ENCODE measurements around the gene GRHL3.
"Not testable (repeated sequence)": the region's sequence is repeated elsewhere in the genome, so short reads cannot be mapped to it uniquely, and the experiment has no call there.

The GRHL3 gene

GRCh38 chr1:24319312-24319863 lies at the start of gene GRHL3:
Gene GRHL3 (plus strand): TSS chr1:24319357. CDS start chr1:24319552, 195 bp downstream.
- in situ Hi-C loops (cut with MboI; ENCODE audit: low sequenced_read_pairs) = no loop called here

GRCh38 chr1:24274203-24275103 lies 44.7 kb upstream of the GRHL3 start:
- in situ Hi-C loops (cut with MboI; ENCODE audit: low sequenced_read_pairs) = not testable (repeated sequence)

DNA sequence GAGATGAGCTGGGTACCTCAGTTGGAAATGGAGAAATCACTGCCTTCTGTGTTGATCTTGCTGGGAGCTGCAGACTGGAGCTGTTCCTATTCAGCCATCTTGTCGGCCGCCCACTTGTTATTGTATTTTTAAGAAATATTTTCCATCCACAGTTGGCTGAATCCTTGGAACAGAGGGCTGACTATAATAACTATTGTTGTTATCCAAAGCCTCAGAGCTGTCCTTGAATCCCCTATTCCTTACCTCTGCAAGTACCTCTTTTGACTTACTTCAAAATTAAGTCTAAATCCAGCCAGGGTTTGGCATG lies 44.1 kb upstream of the GRHL3 start:
- in situ Hi-C loops (cut with MboI; ENCODE audit: low sequenced_read_pairs) = no loop called here

- in situ Hi-C loops (cut with MboI; ENCODE audit: low sequenced_read_pairs) = no loop called here
Observed at GRCh38 chr1:24275510-24275909, 43.6 kb upstream of the GRHL3 start.

- in situ Hi-C loops (cut with MboI; ENCODE audit: low sequenced_read_pairs) = no loop called here
Observed at GRCh38 chr1:24276791-24277190, 42.4 kb upstream of the GRHL3 start.

- in situ Hi-C loops (cut with MboI; ENCODE audit: low sequenced_read_pairs) = no loop called here
Observed at GRCh38 chr1:24277420-24278169, 41.6 kb upstream of the GRHL3 start.

DNA sequence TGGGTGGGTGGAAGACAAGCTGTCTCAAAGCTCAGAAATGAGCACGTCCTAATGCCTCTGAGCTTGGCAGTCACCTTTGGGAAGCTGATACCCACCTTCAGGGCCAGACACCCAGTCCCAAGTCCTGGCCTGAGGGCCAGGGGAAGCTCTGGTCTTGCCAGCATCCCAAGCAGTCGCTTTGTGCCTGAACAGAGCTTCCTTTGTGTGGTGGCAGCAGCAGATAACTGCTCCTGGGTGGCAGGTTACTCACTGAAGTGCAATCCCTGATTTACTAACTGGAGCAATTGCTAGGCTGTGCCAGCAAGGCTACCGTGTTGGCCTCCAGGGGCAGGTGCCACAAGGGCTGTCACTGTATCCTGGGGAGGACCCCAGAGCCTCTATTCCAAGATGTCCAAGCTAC lies 40.4 kb upstream of the GRHL3 start:
- in situ Hi-C loops (cut with MboI; ENCODE audit: low sequenced_read_pairs) = no loop called here

GRCh38 chr1:24279590-24280232 lies 39.4 kb upstream of the GRHL3 start:
- in situ Hi-C loops (cut with MboI; ENCODE audit: low sequenced_read_pairs) = no loop called here

DNA sequence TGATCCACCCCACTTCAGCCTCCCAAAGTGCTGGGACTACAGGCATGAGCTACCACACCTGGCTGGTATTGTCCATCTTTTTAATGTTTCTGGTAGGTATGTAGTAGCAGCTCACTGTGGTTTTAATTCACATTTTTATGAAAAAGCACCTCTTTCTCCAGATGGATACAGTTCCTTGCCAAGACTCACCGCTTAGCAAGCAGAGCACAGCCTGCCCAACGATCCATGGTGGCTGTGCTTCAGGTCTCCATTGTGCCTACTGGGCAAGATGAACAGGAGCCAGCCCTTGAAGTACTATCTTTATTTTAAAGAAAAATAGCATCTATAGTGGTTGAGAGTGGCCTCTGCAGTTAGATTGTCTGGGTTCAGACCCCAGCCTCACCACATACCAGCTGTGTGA lies 37.6 kb upstream of the GRHL3 start:
- in situ Hi-C loops (cut with MboI; ENCODE audit: low sequenced_read_pairs) = no loop called here

DNA sequence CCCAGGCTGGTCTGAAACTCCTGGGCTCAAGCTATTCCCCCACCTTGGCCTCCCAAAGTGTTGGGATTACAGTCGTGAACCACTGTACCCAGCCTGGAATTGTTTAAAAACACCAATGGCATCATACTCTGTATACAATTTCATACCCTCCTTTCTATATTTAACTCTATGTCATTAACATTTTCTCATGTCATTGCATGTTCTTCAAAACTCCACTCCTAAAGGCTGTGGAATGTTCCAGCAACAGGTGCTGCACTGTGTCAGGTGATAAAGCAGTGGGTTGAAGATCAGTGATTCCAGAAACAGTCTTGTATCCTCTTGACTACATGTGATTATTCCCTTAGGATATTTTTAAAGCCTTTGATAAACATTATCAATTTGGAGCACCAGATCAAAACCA lies 36.7 kb upstream of the GRHL3 start:
- in situ Hi-C loops (cut with MboI; ENCODE audit: low sequenced_read_pairs) = no loop called here

- in situ Hi-C loops (cut with MboI; ENCODE audit: low sequenced_read_pairs) = no loop called here
Observed at GRCh38 chr1:24283326-24284155, 35.6 kb upstream of the GRHL3 start.

- in situ Hi-C loops (cut with MboI; ENCODE audit: low sequenced_read_pairs) = no loop called here
Observed at GRCh38 chr1:24284156-24284471, 35.0 kb upstream of the GRHL3 start.

- in situ Hi-C loops (cut with MboI; ENCODE audit: low sequenced_read_pairs) = no loop called here
Observed at GRCh38 chr1:24285231-24285630, 33.9 kb upstream of the GRHL3 start.

DNA sequence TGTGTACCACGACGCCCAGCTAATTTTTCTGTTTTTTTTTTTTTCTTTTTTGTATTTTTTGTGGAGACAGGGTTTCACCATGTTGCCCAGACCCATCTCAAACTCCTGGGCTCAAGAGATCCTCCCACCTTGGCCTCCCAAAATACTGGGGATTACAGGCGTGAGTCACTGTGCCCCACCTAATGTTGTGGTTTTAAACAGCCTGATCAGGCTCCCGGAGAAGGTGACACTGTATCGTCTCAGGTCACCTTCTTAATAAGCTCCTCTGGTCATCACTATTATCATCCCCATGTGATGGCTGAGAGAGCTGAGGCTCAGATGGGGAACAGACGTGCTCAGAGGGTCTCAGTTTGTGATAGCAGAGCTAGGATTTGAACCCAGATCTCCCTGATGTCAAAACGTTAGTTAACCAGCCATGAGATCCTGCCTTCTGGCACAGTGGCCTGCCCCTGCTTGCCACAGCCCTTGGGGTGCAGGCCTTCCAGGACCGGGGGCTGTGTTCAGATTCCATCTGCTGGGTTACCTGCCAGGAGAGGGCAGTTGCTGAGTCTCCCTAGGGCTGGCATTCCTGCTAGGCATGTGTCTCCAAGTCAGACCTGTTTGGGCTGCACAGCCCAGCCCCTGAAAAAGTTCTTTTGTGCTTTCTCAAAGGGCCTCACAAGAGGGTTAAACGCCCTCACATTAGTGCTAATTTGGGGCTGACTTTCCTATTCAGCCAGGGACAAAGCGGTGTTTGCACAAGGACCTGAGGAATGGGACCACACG lies 32.7 kb upstream of the GRHL3 start:
- in situ Hi-C loops (cut with MboI; ENCODE audit: low sequenced_read_pairs) = no loop called here

- in situ Hi-C loops (cut with MboI; ENCODE audit: low sequenced_read_pairs) = not testable (repeated sequence)
Observed at GRCh38 chr1:24287779-24288178, 31.4 kb upstream of the GRHL3 start.

DNA sequence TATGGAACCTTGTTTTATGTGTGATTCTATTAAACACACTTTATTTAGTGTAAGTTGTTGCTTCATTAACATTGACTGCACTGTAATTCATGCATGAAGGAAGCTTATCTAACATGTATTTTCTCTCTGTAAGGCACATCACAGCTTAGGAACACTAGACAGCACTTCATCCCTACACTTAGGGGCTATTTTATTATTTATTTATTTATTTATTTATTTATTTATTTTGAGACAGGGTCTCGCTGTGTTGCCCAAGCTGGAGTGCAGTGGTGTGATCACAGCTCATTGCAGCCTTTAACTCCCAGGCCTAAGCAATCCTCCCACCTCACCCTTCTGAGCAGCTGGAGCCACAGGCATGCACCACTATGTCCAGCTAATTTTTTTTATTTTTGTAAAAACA lies 30.7 kb upstream of the GRHL3 start:
- in situ Hi-C loops (cut with MboI; ENCODE audit: low sequenced_read_pairs) = no loop called here

GRCh38 chr1:24289937-24290595 lies 29.1 kb upstream of the GRHL3 start:
- in situ Hi-C loops (cut with MboI; ENCODE audit: low sequenced_read_pairs) = no loop called here

GRCh38 chr1:24290933-24291487 lies 28.1 kb upstream of the GRHL3 start:
- in situ Hi-C loops (cut with MboI; ENCODE audit: low sequenced_read_pairs) = no loop called here

GRCh38 chr1:24292103-24292502 lies 27.1 kb upstream of the GRHL3 start:
- in situ Hi-C loops (cut with MboI; ENCODE audit: low sequenced_read_pairs) = no loop called here
